HepG2 (cell line): ENCODE results near the gene INKA2.

Experiments used
- EZH2 ChIP-seq: conservative IDR thresholded peaks from 2 replicates; pipeline ENCODE4 v1.6.1; 2012; ENCODE audit warnings: mild to moderate bottlenecking, low read depth, low read length, moderate library complexity
- KLF16 ChIP-seq, 2 experiments: sonication (generic) in 1 of 2; formaldehyde crosslinking in 1 of 2; IDR thresholded peaks; 2 replicates each; pipeline versions ENCODE4 v1.6.1 to v1.8.0; 2016 to 2023; ENCODE audit warnings: missing genetic modification reagents in 2 of 2, missing compliant biosample characterization in 1 of 2
- NCOR1 ChIP-seq: fragments of 200-600 bp; sonication (generic); IDR thresholded peaks from 2 replicates; pipeline ENCODE4 v1.7.0; 2017; ENCODE audit warnings: antibody characterized with exemption, low read length, borderline replicate concordance
- RCOR2 ChIP-seq: IDR thresholded peaks from 2 replicates; pipeline ENCODE4 v1.6.1; 2016; ENCODE audit warnings: missing biosample characterization, missing genetic modification reagents
- SMC3 ChIP-seq: IDR thresholded peaks from 2 replicates; pipeline ENCODE4 v1.6.1; 2011; ENCODE audit warnings: low read length, improper control_type of control experiment
- ZNF34 ChIP-seq: sonication (generic); formaldehyde crosslinking; IDR thresholded peaks from 2 replicates; pipeline ENCODE4 v1.4.0; 2020; ENCODE audit warnings: mild to moderate bottlenecking, missing genetic modification reagents, borderline replicate concordance
- ZNF563 ChIP-seq: sonication (generic); formaldehyde crosslinking; IDR thresholded peaks from 2 replicates; pipeline ENCODE4 v1.8.0; 2022; ENCODE audit warnings: mild to moderate bottlenecking, moderate library complexity, missing genetic modification reagents
- ZNF629 ChIP-seq: sonication (generic); formaldehyde crosslinking; conservative IDR thresholded peaks from 2 replicates; pipeline ENCODE4 v1.5.0; 2020; ENCODE audit warnings: missing genetic modification reagents
- ZNF777 ChIP-seq: sonication (generic); formaldehyde crosslinking; IDR thresholded peaks from 2 replicates; pipeline ENCODE4 v1.4.0; 2020; ENCODE audit warnings: missing genetic modification reagents
- ZSCAN29 ChIP-seq: sonication (generic); formaldehyde crosslinking; conservative IDR thresholded peaks from 2 replicates; pipeline ENCODE4 v1.4.0; 2020; ENCODE audit warnings: mild to moderate bottlenecking, missing genetic modification reagents
- TF ChIP-seq, protein P1 (sequence below): sonication (generic); formaldehyde crosslinking; IDR thresholded peaks from 2 replicates; pipeline ENCODE4 v1.5.0; 2020; ENCODE audit warnings: mild to moderate bottlenecking, missing genetic modification reagents, moderate library complexity

DNA sequence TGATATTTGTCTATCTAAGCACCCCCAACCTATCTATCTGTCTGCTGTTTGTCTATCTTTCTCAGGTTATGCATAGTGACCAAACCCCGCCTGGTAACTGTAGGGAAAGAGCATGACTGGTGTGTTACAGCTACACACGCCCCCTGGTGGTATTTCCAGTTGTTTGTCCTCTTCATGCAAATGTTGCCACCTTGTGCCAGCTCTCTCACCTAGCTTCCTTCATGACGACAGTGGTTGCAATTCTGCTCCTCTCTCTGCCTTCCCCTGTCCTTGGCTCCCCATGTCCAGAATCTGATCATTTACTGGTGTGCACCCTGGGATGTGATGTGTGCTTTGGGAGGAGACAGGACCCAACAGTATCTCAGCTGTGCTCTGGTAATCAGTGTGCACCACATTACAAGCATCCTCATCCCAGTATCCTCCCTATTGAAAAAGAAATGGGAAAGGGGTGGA, 8.1 kb upstream of the INKA2 start:
- TF ChIP-seq ZNF629 = no peak
- no peak for TF ChIP-seq KLF16 (CRISPR knock-in tag; IDR thresholded peaks at IDR 0.05)
- TF ChIP-seq ZNF777 (CRISPR knock-in tag) = no peak
- TF ChIP-seq ZNF563 (CRISPR knock-in tag) = no peak
- no peak for TF ChIP-seq EZH2
- TF ChIP-seq, protein P1, sequence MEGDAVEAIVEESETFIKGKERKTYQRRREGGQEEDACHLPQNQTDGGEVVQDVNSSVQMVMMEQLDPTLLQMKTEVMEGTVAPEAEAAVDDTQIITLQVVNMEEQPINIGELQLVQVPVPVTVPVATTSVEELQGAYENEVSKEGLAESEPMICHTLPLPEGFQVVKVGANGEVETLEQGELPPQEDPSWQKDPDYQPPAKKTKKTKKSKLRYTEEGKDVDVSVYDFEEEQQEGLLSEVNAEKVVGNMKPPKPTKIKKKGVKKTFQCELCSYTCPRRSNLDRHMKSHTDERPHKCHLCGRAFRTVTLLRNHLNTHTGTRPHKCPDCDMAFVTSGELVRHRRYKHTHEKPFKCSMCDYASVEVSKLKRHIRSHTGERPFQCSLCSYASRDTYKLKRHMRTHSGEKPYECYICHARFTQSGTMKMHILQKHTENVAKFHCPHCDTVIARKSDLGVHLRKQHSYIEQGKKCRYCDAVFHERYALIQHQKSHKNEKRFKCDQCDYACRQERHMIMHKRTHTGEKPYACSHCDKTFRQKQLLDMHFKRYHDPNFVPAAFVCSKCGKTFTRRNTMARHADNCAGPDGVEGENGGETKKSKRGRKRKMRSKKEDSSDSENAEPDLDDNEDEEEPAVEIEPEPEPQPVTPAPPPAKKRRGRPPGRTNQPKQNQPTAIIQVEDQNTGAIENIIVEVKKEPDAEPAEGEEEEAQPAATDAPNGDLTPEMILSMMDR (CRISPR knock-in tag) = peak; percentile 94
- no peak for TF ChIP-seq NCOR1
- no peak for TF ChIP-seq RCOR2 (CRISPR knock-in tag)
- TF ChIP-seq SMC3 = peak; percentile 98
- no peak for TF ChIP-seq ZNF34 (CRISPR knock-in tag)
- TF ChIP-seq ZSCAN29 = no peak
